Liver (tissue), 2 donors: ENCODE results near the gene DUSP21.

ENCODE experiments used
- JUND ChIP-seq, 2 donors: IDR thresholded peaks; 2 replicates each; pipeline ENCODE4 v1.6.1; 2016; ENCODE audit warnings: antibody characterized with exemption in 2 of 2
- ZBTB33 ChIP-seq: IDR thresholded peaks from 2 replicates; pipeline ENCODE4 v1.6.1; 2016; ENCODE audit warnings: antibody characterized with exemption
- donor health status: healthy.

GRCh38 chrX:44842550-44843317 is 1.1 kb upstream of the DUSP21 start:
- no peak for TF ChIP-seq JUND (IDR thresholded peaks at IDR 0.05)
- TF ChIP-seq ZBTB33, result no peak
